ENCODE results near the gene UTP20.
"Not testable (repeated sequence)": the region's sequence is repeated elsewhere in the genome, so short reads cannot be mapped to it uniquely, and the experiment has no call there.

UTP20 gene

GRCh38 chr12:101327051-101327450 lies 47.1 kb downstream of the UTP20 start:
- DNase-seq (ENCODE audit: low read depth, low spot score), result no peak

- DNase-seq (ENCODE audit: low read depth, low spot score), result no peak
These were observed 47.6 kb downstream of the UTP20 start for GRCh38 chr12:101327546-101327945.

GRCh38 chr12:101328917-101329316 lies 49.0 kb downstream of the UTP20 start:
- DNase-seq (ENCODE audit: low read depth, low spot score), result no peak

GRCh38 chr12:101330631-101331030 lies 50.7 kb downstream of the UTP20 start:
- no peak for DNase-seq (ENCODE audit: low read depth, low spot score)

- DNase-seq (ENCODE audit: low read depth, low spot score), result no peak
These were observed 56.5 kb downstream of the UTP20 start for GRCh38 chr12:101336437-101336836.

- no peak for DNase-seq (ENCODE audit: low read depth, low spot score)
These were observed 58.2 kb downstream of the UTP20 start for GRCh38 chr12:101338087-101338486.

GRCh38 chr12:101343893-101344292 lies 64.0 kb downstream of the UTP20 start:
- no peak for DNase-seq (ENCODE audit: low read depth, low spot score)

- no peak for DNase-seq (ENCODE audit: low read depth, low spot score)
These were observed 71.8 kb downstream of the UTP20 start for GRCh38 chr12:101351682-101352081.

GRCh38 chr12:101356794-101357193 lies 76.9 kb downstream of the UTP20 start:
- DNase-seq (ENCODE audit: low read depth, low spot score), result no peak

GRCh38 chr12:101361455-101361854 lies 81.5 kb downstream of the UTP20 start:
- DNase-seq (ENCODE audit: low read depth, low spot score), result no peak

- no peak for DNase-seq (ENCODE audit: low read depth, low spot score)
These were observed 88.1 kb downstream of the UTP20 start for GRCh38 chr12:101368016-101368415.

GRCh38 chr12:101372431-101372830 lies 92.5 kb downstream of the UTP20 start:
- no peak for DNase-seq (ENCODE audit: low read depth, low spot score)

- no peak for DNase-seq (ENCODE audit: low read depth, low spot score)
These were observed 95.7 kb downstream of the UTP20 start for GRCh38 chr12:101375573-101375972.

- DNase-seq (ENCODE audit: low read depth, low spot score), result no peak
These were observed 99.2 kb downstream of the UTP20 start for GRCh38 chr12:101379149-101379548.

GRCh38 chr12:101391181-101391580 lies 111.3 kb downstream of the UTP20 start:
- not testable (repeated sequence) for DNase-seq (ENCODE audit: low read depth, low spot score)

GRCh38 chr12:101407049-101407435 lies 127.1 kb downstream of the UTP20 start:
- no peak for DNase-seq (ENCODE audit: low read depth, low spot score)

- peak; percentile 70 for DNase-seq (ENCODE audit: low read depth, low spot score)
These were observed 127.8 kb downstream of the UTP20 start, which contains the start of gene ARL1 for GRCh38 chr12:101407436-101408345. Gene ARL1 (minus strand): TSS chr12:101407772. CDS start chr12:101407645, 127 bp downstream.

- DNase-seq (ENCODE audit: low read depth, low spot score), result not testable (repeated sequence)
These were observed 130.3 kb downstream of the UTP20 start for GRCh38 chr12:101410169-101410568.

- peak; percentile 5 for DNase-seq (ENCODE audit: low read depth, low spot score)
These were observed 134.7 kb downstream of the UTP20 start for GRCh38 chr12:101414533-101415119.

- DNase-seq (ENCODE audit: low read depth, low spot score), result no peak
These were observed 135.3 kb downstream of the UTP20 start for GRCh38 chr12:101415228-101415627.

GRCh38 chr12:101422066-101422465 lies 142.2 kb downstream of the UTP20 start:
- DNase-seq (ENCODE audit: low read depth, low spot score), result not testable (repeated sequence)

- no peak for DNase-seq (ENCODE audit: low read depth, low spot score)
These were observed 144.7 kb downstream of the UTP20 start for GRCh38 chr12:101424620-101425019.

GRCh38 chr12:101430456-101430855 lies 150.6 kb downstream of the UTP20 start:
- DNase-seq (ENCODE audit: low read depth, low spot score), result no peak
